Measurements from ENCODE around the gene PPP1R12C. TPM values are rescaled to one million over a fixed set of nuclear protein-coding genes. Genes with fewer than 3 reads are reported as not detected.

PPP1R12C gene
- total RNA-seq, 2 donors from 2014 or later = 82.6 to 112 TPM

GRCh38 chr19:55044286-55044685 lies 73.2 kb downstream of the PPP1R12C start:
- Histone ChIP-seq H3K36me3 (peaks cover 23% of the 10 kb centered on the region), H3K9ac (ENCODE audit: low read depth in 2 of 2, low read length in 2 of 2) (no peak overlapping the region), H3K4me3 (no peak overlapping the region), H3K9me3 (no peaks in the 10 kb centered on the region), H3K4me1 (no peaks in the 10 kb centered on the region), H3K27ac (no peak overlapping the region), H3K27me3 (no peaks in the 10 kb centered on the region)
- intact Hi-C loops (cut with DNase I) = no loop called here
- TF ChIP-seq, protein P1, sequence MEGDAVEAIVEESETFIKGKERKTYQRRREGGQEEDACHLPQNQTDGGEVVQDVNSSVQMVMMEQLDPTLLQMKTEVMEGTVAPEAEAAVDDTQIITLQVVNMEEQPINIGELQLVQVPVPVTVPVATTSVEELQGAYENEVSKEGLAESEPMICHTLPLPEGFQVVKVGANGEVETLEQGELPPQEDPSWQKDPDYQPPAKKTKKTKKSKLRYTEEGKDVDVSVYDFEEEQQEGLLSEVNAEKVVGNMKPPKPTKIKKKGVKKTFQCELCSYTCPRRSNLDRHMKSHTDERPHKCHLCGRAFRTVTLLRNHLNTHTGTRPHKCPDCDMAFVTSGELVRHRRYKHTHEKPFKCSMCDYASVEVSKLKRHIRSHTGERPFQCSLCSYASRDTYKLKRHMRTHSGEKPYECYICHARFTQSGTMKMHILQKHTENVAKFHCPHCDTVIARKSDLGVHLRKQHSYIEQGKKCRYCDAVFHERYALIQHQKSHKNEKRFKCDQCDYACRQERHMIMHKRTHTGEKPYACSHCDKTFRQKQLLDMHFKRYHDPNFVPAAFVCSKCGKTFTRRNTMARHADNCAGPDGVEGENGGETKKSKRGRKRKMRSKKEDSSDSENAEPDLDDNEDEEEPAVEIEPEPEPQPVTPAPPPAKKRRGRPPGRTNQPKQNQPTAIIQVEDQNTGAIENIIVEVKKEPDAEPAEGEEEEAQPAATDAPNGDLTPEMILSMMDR (IDR thresholded peaks at IDR 0.05) = no peak
- no peak for DNase-seq

DNA sequence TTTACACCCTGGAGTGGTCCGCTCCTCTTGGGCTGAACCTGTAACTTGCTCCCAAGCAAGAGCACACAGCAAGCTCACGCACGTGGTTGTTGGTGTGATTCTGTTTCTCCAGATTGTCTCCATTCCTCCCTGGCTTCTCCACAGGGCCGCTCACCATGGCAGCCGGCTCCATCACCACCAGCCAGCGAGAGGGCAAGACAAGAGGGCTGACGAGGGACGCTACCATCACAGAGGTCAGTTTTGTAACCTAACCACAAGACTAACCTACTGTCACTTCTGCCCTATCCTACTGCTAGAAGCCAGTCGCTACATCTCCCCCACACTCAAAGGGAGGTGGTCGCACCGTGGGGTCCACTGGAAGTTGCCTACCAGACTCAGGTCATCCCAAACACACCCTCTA lies 74.7 kb downstream of the PPP1R12C start:
- H3K27ac ChIP-seq = no peak overlapping the region
- H3K9ac ChIP-seq (ENCODE audit: low read depth in 2 of 2, low read length in 2 of 2) = no peak overlapping the region
- no peak for DNase-seq
- peaks cover 13% of the 10 kb centered on the region for H3K36me3 ChIP-seq
- H3K4me1 ChIP-seq = no peaks in the 10 kb centered on the region
- TF ChIP-seq, protein P1 (IDR thresholded peaks at IDR 0.05) = no peak
- H3K27me3 ChIP-seq = no peaks in the 10 kb centered on the region
- H3K9me3 ChIP-seq = no peaks in the 10 kb centered on the region
- no peak overlapping the region for H3K4me3 ChIP-seq
- intact Hi-C loops (cut with DNase I) = no loop called here

DNA sequence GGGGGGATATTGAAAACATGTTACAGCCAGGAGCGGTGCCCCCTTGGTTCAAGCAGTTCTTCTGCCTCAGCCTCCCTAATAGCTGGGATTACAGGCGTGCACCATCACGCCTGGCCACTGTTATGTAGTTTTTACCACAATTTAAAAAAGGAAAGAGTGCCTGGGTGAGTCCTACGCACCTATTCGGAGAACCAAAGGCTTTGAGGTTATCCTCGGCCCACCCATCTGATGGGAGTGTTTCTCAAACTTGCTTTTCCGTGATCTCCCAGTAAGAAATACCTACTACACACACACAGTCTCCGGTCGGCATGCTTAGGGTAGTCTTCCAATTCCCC lies 75.1 kb downstream of the PPP1R12C start:
- TF ChIP-seq, protein P1 (IDR thresholded peaks at IDR 0.05) = no peak
- no peak overlapping the region for H3K4me3 ChIP-seq
- H3K9me3 ChIP-seq = no peaks in the 10 kb centered on the region
- intact Hi-C loops (cut with DNase I) = no loop called here
- H3K9ac ChIP-seq (ENCODE audit: low read depth in 2 of 2, low read length in 2 of 2) = no peak overlapping the region
- peaks cover 10% of the 10 kb centered on the region for H3K36me3 ChIP-seq
- no peaks in the 10 kb centered on the region for H3K27me3 ChIP-seq
- no peaks in the 10 kb centered on the region for H3K4me1 ChIP-seq
- DNase-seq = no peak
- no peak overlapping the region for H3K27ac ChIP-seq

GRCh38 chr19:55041627-55042343 lies 75.7 kb downstream of the PPP1R12C start:
- TF ChIP-seq, protein P1 (IDR thresholded peaks at IDR 0.05) = no peak
- Histone ChIP-seq H3K27ac (no peak overlapping the region), H3K27me3 (no peaks in the 10 kb centered on the region), H3K36me3 (peaks cover 4% of the 10 kb centered on the region), H3K4me3 (no peak overlapping the region), H3K9ac (ENCODE audit: low read depth in 2 of 2, low read length in 2 of 2) (no peak overlapping the region), H3K4me1 (no peaks in the 10 kb centered on the region), H3K9me3 (no peaks in the 10 kb centered on the region)
- DNase-seq = no peak
- intact Hi-C loops (cut with DNase I) = no loop called here

- Histone ChIP-seq H3K27me3 (no peaks in the 10 kb centered on the region), H3K27ac (no peak overlapping the region), H3K9ac (ENCODE audit: low read depth in 2 of 2, low read length in 2 of 2) (no peak overlapping the region), H3K4me3 (no peak overlapping the region), H3K36me3 (no peaks in the 10 kb centered on the region), H3K4me1 (no peaks in the 10 kb centered on the region), H3K9me3 (no peaks in the 10 kb centered on the region)
- no peak for DNase-seq
- TF ChIP-seq, protein P1 (IDR thresholded peaks at IDR 0.05) = no peak
- intact Hi-C loops (cut with DNase I) = no loop called here
Measured at GRCh38 chr19:55041244-55041626, 76.2 kb downstream of the PPP1R12C start.

Small RNAs within 50 kb of the gene (microRNA-seq; reads per million reads assigned to microRNA genes)
- not detected for gene MIR7975

Other genes starting within 250 kb of the PPP1R12C start
- gene FCAR, start 243.4 kb downstream of the PPP1R12C start, total RNA-seq = under 1 TPM in 1 of 2 donors, not detected in 1; 0.88 TPM
- gene NCR1, start 211.5 kb downstream of the PPP1R12C start, total RNA-seq = not detected
- not detected for gene NLRP7, start 170.1 kb downstream of the PPP1R12C start, total RNA-seq
- gene NLRP2, start 151.3 kb downstream of the PPP1R12C start, total RNA-seq = 10 to 100 TPM; 19.1 to 48.7 TPM
- gene GP6, start 79.4 kb downstream of the PPP1R12C start, total RNA-seq = 1 to 10 TPM in 1 of 2 donors, under 1 TPM in 1; 0.32 to 1.1 TPM
- gene RDH13, start 54.5 kb downstream of the PPP1R12C start, total RNA-seq = 10 to 100 TPM; 39.5 to 93.0 TPM
- gene EPS8L1, start 41.8 kb downstream of the PPP1R12C start, total RNA-seq = 10 to 100 TPM; 27.5 to 83.9 TPM
- gene TNNT1, start 31.6 kb upstream of the PPP1R12C start, total RNA-seq = 1 to 10 TPM in 1 of 2 donors, under 1 TPM in 1; 0.69 to 2.1 TPM
- 1 to 10 TPM in 1 of 2 donors, under 1 TPM in 1; 0.64 to 1.2 TPM for gene TNNI3, start 40.1 kb upstream of the PPP1R12C start, total RNA-seq
- 1 to 10 TPM; 1.6 to 2.4 TPM for gene DNAAF3, start 49.0 kb upstream of the PPP1R12C start, total RNA-seq
- gene SYT5, start 62.7 kb upstream of the PPP1R12C start, total RNA-seq = 1 to 10 TPM in 1 of 2 donors, under 1 TPM in 1; 0.67 to 3.2 TPM
- 100 to 1,000 TPM in 1 of 2 donors, 10 to 100 TPM in 1; 76.3 to 131 TPM for gene PTPRH, start 91.9 kb upstream of the PPP1R12C start, total RNA-seq
- 1 to 10 TPM; 2.1 to 5.3 TPM for gene TMEM86B, start 111.1 kb upstream of the PPP1R12C start, total RNA-seq
- gene PPP6R1, start 141.4 kb upstream of the PPP1R12C start, total RNA-seq = 10 to 100 TPM; 65.1 to 97.2 TPM
- 10 to 100 TPM; 29.0 to 82.3 TPM for gene HSPBP1, start 162.5 kb upstream of the PPP1R12C start, total RNA-seq
- 1 to 10 TPM in 1 of 2 donors, under 1 TPM in 1; 0.59 to 2.3 TPM for gene BRSK1, start 166.4 kb upstream of the PPP1R12C start, total RNA-seq
- 10 to 100 TPM in 1 of 2 donors, 1 to 10 TPM in 1; 9.7 to 47.2 TPM for gene TMEM150B, start 207.7 kb upstream of the PPP1R12C start, total RNA-seq
- gene KMT5C, start 222.2 kb upstream of the PPP1R12C start, total RNA-seq = 10 to 100 TPM; 14.9 to 24.9 TPM
- 10 to 100 TPM; 12.9 to 15.2 TPM for gene COX6B2, start 237.1 kb upstream of the PPP1R12C start, total RNA-seq
- gene GARIN5B, start 245.6 kb upstream of the PPP1R12C start, total RNA-seq = not detected